Measurements from ENCODE around the gene ITLN1.
"Not testable (repeated sequence)": the region's sequence is repeated elsewhere in the genome, so short reads cannot be mapped to it uniquely, and the experiment has no call there.

The ITLN1 gene

DNA sequence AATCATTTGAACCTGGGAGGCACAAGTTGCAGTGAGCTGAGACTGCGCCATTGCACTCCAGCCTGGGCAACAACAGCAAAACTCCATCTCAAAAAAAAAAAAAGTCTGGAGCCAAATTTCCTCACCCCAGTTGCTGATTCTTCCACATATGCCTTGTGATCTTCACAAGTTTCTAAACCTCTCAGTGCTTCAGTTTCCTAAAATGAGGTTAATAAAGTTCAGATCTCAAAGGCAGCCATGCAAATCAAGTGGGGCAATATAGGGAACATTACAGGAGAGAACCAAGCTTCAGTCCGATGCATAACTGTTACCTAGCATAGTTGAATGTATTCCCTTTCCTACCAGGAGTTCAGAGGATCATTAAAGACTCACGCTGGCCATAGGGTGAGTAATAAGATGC, 4.8 kb downstream of the ITLN1 start:
- H3K4me3 ChIP-seq (ENCODE audit: low read depth, low read length): no peak overlapping the region
- DNase-seq (ENCODE audit: low read depth): no peak
- TF ChIP-seq, protein P1, sequence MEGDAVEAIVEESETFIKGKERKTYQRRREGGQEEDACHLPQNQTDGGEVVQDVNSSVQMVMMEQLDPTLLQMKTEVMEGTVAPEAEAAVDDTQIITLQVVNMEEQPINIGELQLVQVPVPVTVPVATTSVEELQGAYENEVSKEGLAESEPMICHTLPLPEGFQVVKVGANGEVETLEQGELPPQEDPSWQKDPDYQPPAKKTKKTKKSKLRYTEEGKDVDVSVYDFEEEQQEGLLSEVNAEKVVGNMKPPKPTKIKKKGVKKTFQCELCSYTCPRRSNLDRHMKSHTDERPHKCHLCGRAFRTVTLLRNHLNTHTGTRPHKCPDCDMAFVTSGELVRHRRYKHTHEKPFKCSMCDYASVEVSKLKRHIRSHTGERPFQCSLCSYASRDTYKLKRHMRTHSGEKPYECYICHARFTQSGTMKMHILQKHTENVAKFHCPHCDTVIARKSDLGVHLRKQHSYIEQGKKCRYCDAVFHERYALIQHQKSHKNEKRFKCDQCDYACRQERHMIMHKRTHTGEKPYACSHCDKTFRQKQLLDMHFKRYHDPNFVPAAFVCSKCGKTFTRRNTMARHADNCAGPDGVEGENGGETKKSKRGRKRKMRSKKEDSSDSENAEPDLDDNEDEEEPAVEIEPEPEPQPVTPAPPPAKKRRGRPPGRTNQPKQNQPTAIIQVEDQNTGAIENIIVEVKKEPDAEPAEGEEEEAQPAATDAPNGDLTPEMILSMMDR (IDR thresholded peaks at IDR 0.05; ENCODE audit: control insufficient read depth, extremely low read depth, insufficient read depth): no peak

DNA sequence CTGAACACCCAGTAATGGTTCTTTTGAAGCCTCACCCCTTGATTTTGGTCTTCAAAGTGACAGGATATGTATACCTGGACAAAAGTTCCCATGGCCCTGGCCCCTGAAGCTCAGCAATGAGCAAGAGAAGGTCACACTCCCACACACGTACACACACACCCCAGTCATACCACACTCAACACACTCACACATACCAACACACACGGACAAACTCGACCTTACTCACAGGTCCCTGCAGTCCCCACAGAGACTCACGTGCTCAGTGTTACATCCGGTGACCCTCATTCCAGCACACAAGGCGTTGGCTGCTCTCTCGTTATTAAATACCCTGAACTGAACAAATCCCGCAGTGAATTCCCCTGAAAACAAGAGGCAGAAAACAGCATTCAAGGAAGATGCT, 5.9 kb downstream of the ITLN1 start:
- DNase-seq (ENCODE audit: low read depth): no peak
- H3K4me3 ChIP-seq (ENCODE audit: low read depth, low read length): no peak overlapping the region
- TF ChIP-seq, protein P1 (IDR thresholded peaks at IDR 0.05; ENCODE audit: control insufficient read depth, extremely low read depth, insufficient read depth): no peak

DNA sequence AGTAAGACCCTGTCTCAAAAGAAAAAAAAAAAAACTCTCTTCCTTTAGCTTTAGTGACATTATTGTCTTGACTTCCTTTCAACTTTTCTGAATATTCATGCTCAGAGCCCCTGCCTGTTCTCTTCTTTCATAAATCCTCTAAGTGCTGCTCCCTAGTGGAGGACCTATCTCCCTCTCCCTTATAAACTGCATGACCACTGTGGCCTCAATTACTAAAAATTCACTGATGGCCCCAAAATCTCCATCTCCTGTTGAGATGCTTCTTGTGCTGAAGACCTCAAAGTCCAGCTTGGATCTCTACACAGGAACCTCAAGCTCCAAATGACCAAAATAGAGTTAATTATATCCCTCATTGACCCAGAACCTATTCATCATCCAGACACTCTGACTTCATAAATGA, 7.8 kb downstream of the ITLN1 start:
- DNase-seq (ENCODE audit: low read depth): no peak
- H3K4me3 ChIP-seq (ENCODE audit: low read depth, low read length): no peak overlapping the region
- TF ChIP-seq, protein P1 (IDR thresholded peaks at IDR 0.05; ENCODE audit: control insufficient read depth, extremely low read depth, insufficient read depth): peak; percentile 18; the same call in 1 of the 2 replicates

DNA sequence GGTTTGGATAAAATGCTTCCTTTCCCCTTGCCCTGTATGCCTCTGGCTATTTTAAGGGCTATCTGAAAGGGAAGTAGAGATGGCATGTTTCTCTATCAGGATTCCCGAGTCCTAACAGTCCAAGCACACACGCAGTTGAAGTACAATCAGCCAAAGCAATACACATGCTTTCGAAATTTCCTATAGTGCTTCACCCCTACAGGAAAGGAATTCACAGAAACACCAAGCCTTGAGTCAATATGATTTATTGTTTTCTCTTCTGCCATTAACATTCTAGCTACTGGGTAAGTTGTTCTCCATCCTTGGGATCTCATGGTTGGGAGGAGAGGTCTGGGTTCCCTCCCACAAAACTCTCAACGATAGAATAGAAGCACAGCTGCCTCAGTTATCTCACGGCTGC, 8.7 kb downstream of the ITLN1 start:
- no peak for DNase-seq (ENCODE audit: low read depth)
- no peak overlapping the region for H3K4me3 ChIP-seq (ENCODE audit: low read depth, low read length)
- TF ChIP-seq, protein P1 (IDR thresholded peaks at IDR 0.05; ENCODE audit: control insufficient read depth, extremely low read depth, insufficient read depth): no peak

DNA sequence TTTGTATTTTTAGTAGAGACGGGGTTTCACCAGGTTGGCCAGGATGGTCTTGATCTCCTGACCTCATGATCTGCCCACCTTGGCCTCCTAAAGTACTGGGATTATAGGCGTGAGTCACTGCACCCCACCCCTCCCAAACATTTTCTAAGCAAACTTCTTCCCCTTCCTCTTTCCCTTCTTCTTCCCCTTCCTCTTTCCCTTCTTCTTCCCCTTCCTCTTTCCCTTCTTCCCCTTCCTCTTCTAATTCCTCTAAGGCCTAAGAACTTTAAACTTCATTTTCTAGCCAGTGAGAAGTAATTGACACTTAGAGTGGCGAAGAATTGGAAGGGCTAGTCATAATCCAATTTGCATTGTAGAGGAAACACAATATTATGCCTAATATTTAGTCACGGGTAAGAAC, 9.4 kb downstream of the ITLN1 start:
- DNase-seq (ENCODE audit: low read depth); H3K4me3 ChIP-seq (ENCODE audit: low read depth, low read length): not testable (repeated sequence)

DNA sequence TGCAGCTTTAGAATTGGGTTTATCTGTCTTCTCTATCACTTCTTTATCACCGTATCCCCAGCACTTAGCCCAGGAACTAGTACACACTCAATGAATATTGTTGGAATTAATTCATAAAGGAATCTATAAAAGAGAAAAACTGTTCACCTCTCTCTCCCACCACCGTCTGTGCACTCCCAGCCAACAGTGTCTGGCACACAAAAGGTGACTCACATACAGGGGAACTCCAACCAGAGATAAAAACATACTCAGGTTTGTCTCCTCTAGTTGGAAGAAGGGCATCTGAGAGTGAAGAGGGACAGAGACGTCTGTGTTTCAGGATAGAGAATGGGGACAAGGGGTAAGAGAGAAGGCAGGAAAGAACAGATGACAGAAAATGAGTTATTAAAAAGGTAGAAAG, 10.0 kb downstream of the ITLN1 start:
- no peak for DNase-seq (ENCODE audit: low read depth)
- H3K4me3 ChIP-seq (ENCODE audit: low read depth, low read length): no peak overlapping the region
- TF ChIP-seq, protein P1 (IDR thresholded peaks at IDR 0.05; ENCODE audit: control insufficient read depth, extremely low read depth, insufficient read depth): no peak

DNA sequence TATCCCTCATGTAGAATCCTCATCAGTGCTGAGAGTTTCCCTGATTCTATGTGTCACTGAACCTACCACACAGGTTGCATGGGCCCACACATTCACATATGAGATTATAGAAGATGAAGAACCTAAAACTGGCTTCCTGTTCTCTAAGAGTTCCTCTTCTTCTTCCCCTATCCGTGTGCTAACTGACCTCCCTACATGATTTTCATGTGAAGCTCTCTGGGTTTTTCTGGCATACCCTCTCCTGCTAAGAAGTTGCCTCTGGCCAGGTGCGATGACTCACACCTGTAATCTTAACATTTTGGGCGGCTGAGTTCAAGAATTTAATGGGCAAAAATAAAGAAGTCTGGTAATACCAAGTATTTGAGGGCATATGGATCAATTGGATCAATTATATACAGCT, 16.8 kb downstream of the ITLN1 start:
- TF ChIP-seq, protein P1 (IDR thresholded peaks at IDR 0.05; ENCODE audit: control insufficient read depth, extremely low read depth, insufficient read depth): no peak
- no peak overlapping the region for H3K4me3 ChIP-seq (ENCODE audit: low read depth, low read length)
- DNase-seq (ENCODE audit: low read depth): no peak

DNA sequence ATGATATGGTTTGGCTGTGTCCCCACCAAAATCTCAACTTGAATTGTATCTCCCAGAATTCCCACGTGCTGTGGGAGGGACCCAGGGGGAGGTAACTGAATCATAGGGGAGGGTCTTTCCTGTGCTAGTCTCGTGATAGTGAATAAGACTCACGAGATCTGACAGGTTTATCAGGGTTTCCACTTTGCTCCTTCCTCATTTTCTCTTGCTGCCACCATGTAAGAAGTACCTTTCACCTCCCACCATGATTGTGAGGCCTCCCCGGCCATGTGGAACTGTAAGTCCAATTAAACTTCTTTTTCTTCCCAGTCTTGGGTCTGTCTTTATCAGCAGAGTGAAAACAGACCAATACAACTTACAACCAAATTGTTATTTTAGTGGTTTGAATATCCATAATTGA, 17.3 kb downstream of the ITLN1 start:
- H3K4me3 ChIP-seq (ENCODE audit: low read depth, low read length); DNase-seq (ENCODE audit: low read depth): not testable (repeated sequence)
